HG02610 (cell line): ENCODE measurements around the gene CD180.

ENCODE experiments used
- ATAC-seq: cut with Tn5 transposase; IDR thresholded peaks from one replicate; pipeline ENCODE4 v1.9.1; 2021; ENCODE audit warnings: mild to moderate bottlenecking, moderate library complexity; ENCODE audit not compliant: unreplicated experiment

Gene CD180

GRCh38 chr5:67196537-67197059 is at the start of gene CD180:
TSS of gene CD180 (minus strand) at chr5:67196799. CDS start at chr5:67196641, 158 bp downstream.
- no peak for ATAC-seq

- no peak for ATAC-seq
Measured at GRCh38 chr5:67246108-67246507, 49.5 kb upstream of the CD180 start.

- no peak for ATAC-seq
Measured at GRCh38 chr5:67245259-67245846, 48.8 kb upstream of the CD180 start.

GRCh38 chr5:67244345-67244793 is 47.8 kb upstream of the CD180 start:
- ATAC-seq: no peak

GRCh38 chr5:67243944-67244343 is 47.3 kb upstream of the CD180 start:
- no peak for ATAC-seq

- ATAC-seq: no peak
Measured at GRCh38 chr5:67243349-67243748, 46.8 kb upstream of the CD180 start.

GRCh38 chr5:67241326-67241725 is 44.7 kb upstream of the CD180 start:
- ATAC-seq: no peak

GRCh38 chr5:67240846-67241245 is 44.2 kb upstream of the CD180 start:
- no peak for ATAC-seq

GRCh38 chr5:67240065-67240464 is 43.5 kb upstream of the CD180 start:
- no peak for ATAC-seq

GRCh38 chr5:67238191-67238590 is 41.6 kb upstream of the CD180 start:
- ATAC-seq: no peak

GRCh38 chr5:67235399-67236110 is 39.0 kb upstream of the CD180 start:
- no peak for ATAC-seq

- ATAC-seq: no peak
Measured at GRCh38 chr5:67234671-67235176, 38.1 kb upstream of the CD180 start.

GRCh38 chr5:67233075-67233474 is 36.5 kb upstream of the CD180 start:
- no peak for ATAC-seq

GRCh38 chr5:67223211-67223610 is 26.6 kb upstream of the CD180 start:
- no peak for ATAC-seq

- peak; percentile 16 for ATAC-seq
Measured at GRCh38 chr5:67222243-67223025, 25.8 kb upstream of the CD180 start.

GRCh38 chr5:67221487-67222242 is 25.1 kb upstream of the CD180 start:
- peak; percentile 98 for ATAC-seq

- ATAC-seq: no peak
Measured at GRCh38 chr5:67216564-67216963, 20.0 kb upstream of the CD180 start.

- peak; percentile 99 for ATAC-seq
Measured at GRCh38 chr5:67215519-67216471, 19.2 kb upstream of the CD180 start.

- ATAC-seq: no peak
Measured at GRCh38 chr5:67214707-67215447, 18.3 kb upstream of the CD180 start.
